Measurements from ENCODE around the gene TCF7L1.

TCF7L1 gene

GRCh38 chr2:85169581-85169980 lies 36.4 kb downstream of the TCF7L1 start:
- H3K27ac ChIP-seq = no peak overlapping the region
- H3K4me1 ChIP-seq (ENCODE audit: control insufficient read depth in 1 of 2, insufficient read depth in 1 of 2, low read depth in 1 of 2, low read length in 1 of 2) = no peaks in the 10 kb centered on the region
- H3K27me3 ChIP-seq = no peaks in the 10 kb centered on the region
- no peaks in the 10 kb centered on the region for H3K9me3 ChIP-seq
- no peaks in the 10 kb centered on the region for H3K36me3 ChIP-seq
- no peak for TF ChIP-seq CTCF (IDR thresholded peaks at IDR 0.05)
- no peak overlapping the region for H3K4me3 ChIP-seq (ENCODE audit: low read depth in 1 of 2, low read length in 1 of 2)

GRCh38 chr2:85170938-85171475 lies 37.8 kb downstream of the TCF7L1 start:
- Histone ChIP-seq H3K4me1 (ENCODE audit: control insufficient read depth in 1 of 2, insufficient read depth in 1 of 2, low read depth in 1 of 2, low read length in 1 of 2) (no peaks in the 10 kb centered on the region), H3K27me3 (no peaks in the 10 kb centered on the region), H3K9me3 (no peaks in the 10 kb centered on the region), H3K4me3 (ENCODE audit: low read depth in 1 of 2, low read length in 1 of 2) (no peak overlapping the region), H3K27ac (no peak overlapping the region), H3K36me3 (no peaks in the 10 kb centered on the region)
- no peak for TF ChIP-seq CTCF (IDR thresholded peaks at IDR 0.05)

GRCh38 chr2:85171916-85172315 lies 38.7 kb downstream of the TCF7L1 start:
- Histone ChIP-seq H3K27me3 (no peaks in the 10 kb centered on the region), H3K4me1 (ENCODE audit: control insufficient read depth in 1 of 2, insufficient read depth in 1 of 2, low read depth in 1 of 2, low read length in 1 of 2) (no peaks in the 10 kb centered on the region), H3K36me3 (no peaks in the 10 kb centered on the region), H3K9me3 (no peaks in the 10 kb centered on the region), H3K27ac (no peak overlapping the region), H3K4me3 (ENCODE audit: low read depth in 1 of 2, low read length in 1 of 2) (no peak overlapping the region)
- TF ChIP-seq CTCF (IDR thresholded peaks at IDR 0.05) = no peak

GRCh38 chr2:85173909-85174308 lies 40.7 kb downstream of the TCF7L1 start:
- Histone ChIP-seq H3K27ac (no peak overlapping the region), H3K36me3 (no peaks in the 10 kb centered on the region), H3K4me3 (ENCODE audit: low read depth in 1 of 2, low read length in 1 of 2) (no peak overlapping the region), H3K27me3 (no peaks in the 10 kb centered on the region), H3K4me1 (ENCODE audit: control insufficient read depth in 1 of 2, insufficient read depth in 1 of 2, low read depth in 1 of 2, low read length in 1 of 2) (no peaks in the 10 kb centered on the region), H3K9me3 (no peaks in the 10 kb centered on the region)
- TF ChIP-seq CTCF (IDR thresholded peaks at IDR 0.05) = no peak

GRCh38 chr2:85174943-85175342 lies 41.8 kb downstream of the TCF7L1 start:
- H3K36me3 ChIP-seq = no peaks in the 10 kb centered on the region
- H3K27me3 ChIP-seq = no peaks in the 10 kb centered on the region
- no peaks in the 10 kb centered on the region for H3K9me3 ChIP-seq
- no peaks in the 10 kb centered on the region for H3K4me1 ChIP-seq (ENCODE audit: control insufficient read depth in 1 of 2, insufficient read depth in 1 of 2, low read depth in 1 of 2, low read length in 1 of 2)
- no peak for TF ChIP-seq CTCF (IDR thresholded peaks at IDR 0.05)
- no peak overlapping the region for H3K4me3 ChIP-seq (ENCODE audit: low read depth in 1 of 2, low read length in 1 of 2)
- H3K27ac ChIP-seq = no peak overlapping the region
